Measurements from ENCODE around the gene SPAG9.

The SPAG9 gene

GRCh38 chr17:51120739-51121619, at the start of gene SPAG9:
TSS of gene SPAG9 (minus strand) at chr17:51120868. CDS start at chr17:51120656, 212 bp downstream.
- Histone ChIP-seq H3K9me3 (no peaks in the 10 kb centered on the region), H3K27me3 (ENCODE audit: low read depth) (no peaks in the 10 kb centered on the region), H3K4me1 (peaks cover 26% of the 10 kb centered on the region), H3K4me3 (peak within 1 kb of the TSS; percentile 90), H3K36me3 (replicated peaks) (no peaks in the 10 kb centered on the region)
- in situ Hi-C loops (cut with MboI; ENCODE audit: low sequenced_read_pairs): no loop called here
- peak; percentile 95 to 98 for DNase-seq (ENCODE audit: low spot score in 2 of 2)

GRCh38 chr17:51169340-51169739, 48.7 kb upstream of the SPAG9 start:
- DNase-seq (ENCODE audit: low spot score in 2 of 2): no peak
- H3K4me3 ChIP-seq: no peak overlapping the region
- in situ Hi-C loops (cut with MboI; ENCODE audit: low sequenced_read_pairs): no loop called here
- H3K4me1 ChIP-seq: peaks cover 13% of the 10 kb centered on the region
- peaks cover 70% of the 10 kb centered on the region for H3K36me3 ChIP-seq (replicated peaks)
- H3K27me3 ChIP-seq (ENCODE audit: low read depth): no peaks in the 10 kb centered on the region
- no peaks in the 10 kb centered on the region for H3K9me3 ChIP-seq

- H3K4me3 ChIP-seq: peak overlapping the region; percentile 94
- no peaks in the 10 kb centered on the region for H3K9me3 ChIP-seq
- peaks cover 71% of the 10 kb centered on the region for H3K36me3 ChIP-seq (replicated peaks)
- no peaks in the 10 kb centered on the region for H3K27me3 ChIP-seq (ENCODE audit: low read depth)
- DNase-seq (ENCODE audit: low spot score in 2 of 2): peak; percentile 59 to 86
- H3K4me1 ChIP-seq: peaks cover 13% of the 10 kb centered on the region
- in situ Hi-C loops (cut with MboI; ENCODE audit: low sequenced_read_pairs): no loop called here
These were observed 46.6 kb upstream of the SPAG9 start for GRCh38 chr17:51166987-51167931.

- peaks cover 70% of the 10 kb centered on the region for H3K36me3 ChIP-seq (replicated peaks)
- H3K9me3 ChIP-seq: no peaks in the 10 kb centered on the region
- in situ Hi-C loops (cut with MboI; ENCODE audit: low sequenced_read_pairs): no loop called here
- peaks cover 13% of the 10 kb centered on the region for H3K4me1 ChIP-seq
- H3K4me3 ChIP-seq: peak within 1 kb of the TSS; percentile 94
- peak; percentile 86 to 95 for DNase-seq (ENCODE audit: low spot score in 2 of 2)
- no peaks in the 10 kb centered on the region for H3K27me3 ChIP-seq (ENCODE audit: low read depth)
These were observed 45.7 kb upstream of the SPAG9 start, which contains the start of gene NME2 for GRCh38 chr17:51166198-51166986. TSS of gene NME2 (plus strand) at chr17:51166411. CDS start at chr17:51166831, 420 bp downstream.

GRCh38 chr17:51165680-51166197, 45.1 kb upstream of the SPAG9 start:
- Histone ChIP-seq H3K36me3 (replicated peaks) (peaks cover 70% of the 10 kb centered on the region), H3K4me3 (peak overlapping the region; percentile 94), H3K9me3 (no peaks in the 10 kb centered on the region), H3K27me3 (ENCODE audit: low read depth) (no peaks in the 10 kb centered on the region), H3K4me1 (peaks cover 13% of the 10 kb centered on the region)
- in situ Hi-C loops (cut with MboI; ENCODE audit: low sequenced_read_pairs): no loop called here
- peak in 1 of 2 experiments; percentile 35 for DNase-seq (ENCODE audit: low spot score in 2 of 2)

- in situ Hi-C loops (cut with MboI; ENCODE audit: low sequenced_read_pairs): no loop called here
- Histone ChIP-seq H3K27me3 (ENCODE audit: low read depth) (no peaks in the 10 kb centered on the region), H3K36me3 (replicated peaks) (peaks cover 69% of the 10 kb centered on the region), H3K4me3 (peak overlapping the region; percentile 94), H3K4me1 (peaks cover 13% of the 10 kb centered on the region), H3K9me3 (no peaks in the 10 kb centered on the region)
- peak in 1 of 2 experiments; percentile 47 for DNase-seq (ENCODE audit: low spot score in 2 of 2)
These were observed 44.4 kb upstream of the SPAG9 start for GRCh38 chr17:51164911-51165679.

- DNase-seq (ENCODE audit: low spot score in 2 of 2): no peak
- Histone ChIP-seq H3K9me3 (no peaks in the 10 kb centered on the region), H3K4me3 (no peak overlapping the region), H3K27me3 (ENCODE audit: low read depth) (no peaks in the 10 kb centered on the region), H3K4me1 (peaks cover 7% of the 10 kb centered on the region), H3K36me3 (replicated peaks) (peaks cover 67% of the 10 kb centered on the region)
- in situ Hi-C loops (cut with MboI; ENCODE audit: low sequenced_read_pairs): no loop called here
These were observed 40.9 kb upstream of the SPAG9 start for GRCh38 chr17:51161541-51161940.

- no peak overlapping the region for H3K4me3 ChIP-seq
- H3K9me3 ChIP-seq: no peaks in the 10 kb centered on the region
- H3K36me3 ChIP-seq (replicated peaks): peaks cover 77% of the 10 kb centered on the region
- H3K4me1 ChIP-seq: peaks cover 3% of the 10 kb centered on the region
- DNase-seq (ENCODE audit: low spot score in 2 of 2): no peak
- in situ Hi-C loops (cut with MboI; ENCODE audit: low sequenced_read_pairs): loop anchor here (10.0 kb wide), 1 partner anchor 295 kb away; the partner anchor contains the start of gene TOB1
- H3K27me3 ChIP-seq (ENCODE audit: low read depth): no peaks in the 10 kb centered on the region
These were observed 38.9 kb upstream of the SPAG9 start for GRCh38 chr17:51159604-51160003.

- Histone ChIP-seq H3K36me3 (replicated peaks) (peaks cover 51% of the 10 kb centered on the region), H3K27me3 (ENCODE audit: low read depth) (no peaks in the 10 kb centered on the region), H3K9me3 (no peaks in the 10 kb centered on the region), H3K4me3 (no peak overlapping the region), H3K4me1 (peaks cover 13% of the 10 kb centered on the region)
- in situ Hi-C loops (cut with MboI; ENCODE audit: low sequenced_read_pairs): loop anchor here (10.0 kb wide), 1 partner anchor 291 kb away; the partner anchor contains the start of gene TOB1
- no peak for DNase-seq (ENCODE audit: low spot score in 2 of 2)
These were observed 34.7 kb upstream of the SPAG9 start for GRCh38 chr17:51155416-51155815.

GRCh38 chr17:51154176-51154575, 33.5 kb upstream of the SPAG9 start:
- H3K4me1 ChIP-seq: peaks cover 13% of the 10 kb centered on the region
- peak overlapping the region; percentile 79 for H3K4me3 ChIP-seq
- in situ Hi-C loops (cut with MboI; ENCODE audit: low sequenced_read_pairs): loop anchor here (5.0 to 10.0 kb wide), 2 partner anchors 152 to 289 kb away; partner anchors contain the start of gene TOB1
- no peaks in the 10 kb centered on the region for H3K27me3 ChIP-seq (ENCODE audit: low read depth)
- peaks cover 39% of the 10 kb centered on the region for H3K36me3 ChIP-seq (replicated peaks)
- no peaks in the 10 kb centered on the region for H3K9me3 ChIP-seq
- DNase-seq (ENCODE audit: low spot score in 2 of 2): peak in 1 of 2 experiments; percentile 24

GRCh38 chr17:51153210-51154072, 32.8 kb upstream of the SPAG9 start, which contains the start of gene NME1:
TSS of gene NME1 (plus strand) at chr17:51153559. CDS start at chr17:51155655, 2,096 bp downstream.
- in situ Hi-C loops (cut with MboI; ENCODE audit: low sequenced_read_pairs): loop anchor here (5.0 to 10.0 kb wide), 2 partner anchors 151 to 289 kb away; partner anchors contain the start of gene TOB1
- Histone ChIP-seq H3K27me3 (ENCODE audit: low read depth) (no peaks in the 10 kb centered on the region), H3K4me3 (peak within 1 kb of the TSS; percentile 79), H3K9me3 (no peaks in the 10 kb centered on the region), H3K36me3 (replicated peaks) (peaks cover 32% of the 10 kb centered on the region), H3K4me1 (peaks cover 13% of the 10 kb centered on the region)
- DNase-seq (ENCODE audit: low spot score in 2 of 2): peak; percentile 96 to 100
